WTC11 (cell line): Measurements from ENCODE around the gene GRIN1. TPM values are rescaled to one million over a fixed set of nuclear protein-coding genes. Genes with fewer than 3 reads are reported as not detected.

ENCODE experiments used
- ATAC-seq: fragments of 200-7000 bp; cut with Tn5 transposase; 2 replicates; pipeline ENCODE4 v1.10.0; 2021; ENCODE audit warnings: mild to moderate bottlenecking, moderate library complexity
- CTCF ChIA-PET: fragments of 300-600 bp; sonication (Branson Sonifier 250); formaldehyde crosslinking; loops from one replicate; lab custom pipeline; 2021; ENCODE audit warnings: antibody characterized with exemption; lab: Charles Lee
- POLR2A ChIA-PET: fragments of 350-600 bp; sonication (Branson Sonifier 250); formaldehyde crosslinking; loops from one replicate; lab custom pipeline; 2021; ENCODE audit warnings: antibody characterized with exemption; lab: Charles Lee
- DNase-seq: peaks from one replicate; pipeline ENCODE4 v3.0.0; 2021; ENCODE audit warnings: low spot score
- H3K27ac Mint-ChIP-seq: 2 replicates; pipeline ENCODE4 v1.8.0; 2021; ENCODE audit warnings: mixed read lengths
- H3K27me3 Mint-ChIP-seq: 2 replicates; pipeline ENCODE4 v1.8.0; 2021; ENCODE audit warnings: low read depth, mild to moderate bottlenecking, moderate library complexity, mixed read lengths
- H3K36me3 Mint-ChIP-seq: 2 replicates; pipeline ENCODE4 v1.8.0; 2021; ENCODE audit warnings: mixed read lengths
- H3K4me1 Mint-ChIP-seq: 2 replicates; pipeline ENCODE4 v1.8.0; 2022; ENCODE audit warnings: mixed read lengths
- H3K4me3 Mint-ChIP-seq: 2 replicates; pipeline ENCODE4 v1.8.0; 2021; ENCODE audit warnings: mild to moderate bottlenecking, moderate library complexity, mixed read lengths
- H3K9me3 Mint-ChIP-seq: 2 replicates; pipeline ENCODE4 v1.8.0; 2021; ENCODE audit warnings: mixed read lengths
- ATF1 ChIP-seq: sonication (generic); formaldehyde crosslinking; IDR thresholded peaks from 2 replicates; pipeline ENCODE4 v1.8.1; 2023; ENCODE audit warnings: mild to moderate bottlenecking, moderate library complexity, missing genetic modification reagents
- FOXP1 ChIP-seq: sonication (generic); formaldehyde crosslinking; IDR thresholded peaks from 2 replicates; pipeline ENCODE4 v1.8.0; 2022; ENCODE audit warnings: missing genetic modification reagents, mild to moderate bottlenecking, moderate library complexity, borderline replicate concordance
- NFE2L1 ChIP-seq: sonication (generic); formaldehyde crosslinking; IDR thresholded peaks from 2 replicates; pipeline ENCODE4 v1.8.1; 2023; ENCODE audit warnings: missing genetic modification reagents
- SP1 ChIP-seq: sonication (generic); formaldehyde crosslinking; conservative IDR thresholded peaks from 2 replicates; pipeline ENCODE4 v1.8.1; 2022; ENCODE audit warnings: missing genetic modification reagents
- ZNF232 ChIP-seq: sonication (generic); formaldehyde crosslinking; IDR thresholded peaks from 2 replicates; pipeline ENCODE4 v1.8.0; 2022; ENCODE audit warnings: mild to moderate bottlenecking, missing genetic modification reagents
- total RNA-seq: library from RNA; stranded (reverse); gene quantifications from 3 replicates; pipeline ENCODE4 v1.2.3, GENCODE V29; 2021
- TF ChIP-seq, protein P1 (sequence below): fragments of 200-600 bp; IDR thresholded peaks from 2 replicates; pipeline ENCODE4 v1.8.0; 2022; ENCODE audit warnings: antibody characterized with exemption
- TF ChIP-seq, protein P2 (sequence below): sonication (generic); formaldehyde crosslinking; IDR thresholded peaks from 2 replicates; pipeline ENCODE4 v1.8.1; 2022; ENCODE audit warnings: mild to moderate bottlenecking, missing genetic modification reagents, moderate library complexity, borderline replicate concordance
- TF ChIP-seq, protein P3 (sequence below): fragments of 250-450 bp; sonication (Bioruptor Pico); conservative IDR thresholded peaks from 2 replicates; pipeline ENCODE4 v1.9.0; 2021; ENCODE audit warnings: mild to moderate bottlenecking
- TF ChIP-seq, protein P4 (sequence below): sonication (generic); formaldehyde crosslinking; IDR thresholded peaks from 2 replicates; pipeline ENCODE4 v1.8.0; 2023; ENCODE audit warnings: mild to moderate bottlenecking, missing genetic modification reagents
- TF ChIP-seq, protein P5 (sequence below): sonication (generic); formaldehyde crosslinking; IDR thresholded peaks from 2 replicates; pipeline ENCODE4 v1.8.1; 2022; ENCODE audit warnings: mild to moderate bottlenecking, moderate library complexity, missing genetic modification reagents
- TF ChIP-seq, protein P6 (sequence below): sonication (generic); formaldehyde crosslinking; IDR thresholded peaks from 2 replicates; pipeline ENCODE4 v1.8.1; 2022; ENCODE audit warnings: low read depth, missing genetic modification reagents, borderline replicate concordance
- TF ChIP-seq, protein P7 (sequence below): sonication (generic); formaldehyde crosslinking; IDR thresholded peaks from 2 replicates; pipeline ENCODE4 v1.8.0; 2022; ENCODE audit warnings: missing genetic modification reagents
- TF ChIP-seq, protein P8 (sequence below): sonication (generic); formaldehyde crosslinking; IDR thresholded peaks from 2 replicates; pipeline ENCODE4 v1.8.0; 2023; ENCODE audit warnings: missing genetic modification reagents, mild to moderate bottlenecking, borderline replicate concordance

GRIN1 gene
- total RNA-seq, 1 experiment from 2014 or later, result 4.1 TPM

DNA sequence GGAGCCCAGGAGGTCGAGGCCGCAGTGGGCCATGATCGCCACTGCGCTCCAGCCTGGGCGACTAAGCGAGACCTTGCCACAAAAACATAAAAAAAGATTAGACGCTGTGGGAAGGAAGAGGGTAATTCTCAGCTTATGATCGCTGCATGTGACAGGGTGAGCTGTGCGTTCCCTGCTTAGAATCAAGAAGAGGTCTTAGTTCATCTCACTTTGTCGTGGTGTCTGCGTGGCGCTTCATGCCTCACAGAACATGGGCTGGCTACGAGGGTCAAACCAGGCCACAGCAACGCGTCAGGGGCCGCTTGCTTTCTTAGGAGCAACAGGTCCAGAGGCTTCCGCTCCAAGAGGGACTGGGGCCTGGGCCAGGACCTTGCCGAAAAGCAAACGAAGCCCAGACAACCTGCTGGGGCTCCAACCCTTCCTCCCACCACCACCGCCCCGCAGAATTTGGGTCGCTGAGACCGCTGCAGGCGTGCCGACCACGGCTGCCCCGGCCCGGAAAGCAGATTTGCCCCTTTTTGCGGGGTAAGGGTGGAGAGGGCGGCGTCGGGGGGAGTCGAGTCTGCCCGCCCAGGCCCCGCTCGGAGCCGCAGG lies 10.0 kb upstream of the GRIN1 start (continued):
- TF ChIP-seq, protein P1, sequence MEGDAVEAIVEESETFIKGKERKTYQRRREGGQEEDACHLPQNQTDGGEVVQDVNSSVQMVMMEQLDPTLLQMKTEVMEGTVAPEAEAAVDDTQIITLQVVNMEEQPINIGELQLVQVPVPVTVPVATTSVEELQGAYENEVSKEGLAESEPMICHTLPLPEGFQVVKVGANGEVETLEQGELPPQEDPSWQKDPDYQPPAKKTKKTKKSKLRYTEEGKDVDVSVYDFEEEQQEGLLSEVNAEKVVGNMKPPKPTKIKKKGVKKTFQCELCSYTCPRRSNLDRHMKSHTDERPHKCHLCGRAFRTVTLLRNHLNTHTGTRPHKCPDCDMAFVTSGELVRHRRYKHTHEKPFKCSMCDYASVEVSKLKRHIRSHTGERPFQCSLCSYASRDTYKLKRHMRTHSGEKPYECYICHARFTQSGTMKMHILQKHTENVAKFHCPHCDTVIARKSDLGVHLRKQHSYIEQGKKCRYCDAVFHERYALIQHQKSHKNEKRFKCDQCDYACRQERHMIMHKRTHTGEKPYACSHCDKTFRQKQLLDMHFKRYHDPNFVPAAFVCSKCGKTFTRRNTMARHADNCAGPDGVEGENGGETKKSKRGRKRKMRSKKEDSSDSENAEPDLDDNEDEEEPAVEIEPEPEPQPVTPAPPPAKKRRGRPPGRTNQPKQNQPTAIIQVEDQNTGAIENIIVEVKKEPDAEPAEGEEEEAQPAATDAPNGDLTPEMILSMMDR, result no peak
- TF ChIP-seq, protein P2, sequence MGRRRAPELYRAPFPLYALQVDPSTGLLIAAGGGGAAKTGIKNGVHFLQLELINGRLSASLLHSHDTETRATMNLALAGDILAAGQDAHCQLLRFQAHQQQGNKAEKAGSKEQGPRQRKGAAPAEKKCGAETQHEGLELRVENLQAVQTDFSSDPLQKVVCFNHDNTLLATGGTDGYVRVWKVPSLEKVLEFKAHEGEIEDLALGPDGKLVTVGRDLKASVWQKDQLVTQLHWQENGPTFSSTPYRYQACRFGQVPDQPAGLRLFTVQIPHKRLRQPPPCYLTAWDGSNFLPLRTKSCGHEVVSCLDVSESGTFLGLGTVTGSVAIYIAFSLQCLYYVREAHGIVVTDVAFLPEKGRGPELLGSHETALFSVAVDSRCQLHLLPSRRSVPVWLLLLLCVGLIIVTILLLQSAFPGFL (CRISPR knock-in tag), result no peak

DNA sequence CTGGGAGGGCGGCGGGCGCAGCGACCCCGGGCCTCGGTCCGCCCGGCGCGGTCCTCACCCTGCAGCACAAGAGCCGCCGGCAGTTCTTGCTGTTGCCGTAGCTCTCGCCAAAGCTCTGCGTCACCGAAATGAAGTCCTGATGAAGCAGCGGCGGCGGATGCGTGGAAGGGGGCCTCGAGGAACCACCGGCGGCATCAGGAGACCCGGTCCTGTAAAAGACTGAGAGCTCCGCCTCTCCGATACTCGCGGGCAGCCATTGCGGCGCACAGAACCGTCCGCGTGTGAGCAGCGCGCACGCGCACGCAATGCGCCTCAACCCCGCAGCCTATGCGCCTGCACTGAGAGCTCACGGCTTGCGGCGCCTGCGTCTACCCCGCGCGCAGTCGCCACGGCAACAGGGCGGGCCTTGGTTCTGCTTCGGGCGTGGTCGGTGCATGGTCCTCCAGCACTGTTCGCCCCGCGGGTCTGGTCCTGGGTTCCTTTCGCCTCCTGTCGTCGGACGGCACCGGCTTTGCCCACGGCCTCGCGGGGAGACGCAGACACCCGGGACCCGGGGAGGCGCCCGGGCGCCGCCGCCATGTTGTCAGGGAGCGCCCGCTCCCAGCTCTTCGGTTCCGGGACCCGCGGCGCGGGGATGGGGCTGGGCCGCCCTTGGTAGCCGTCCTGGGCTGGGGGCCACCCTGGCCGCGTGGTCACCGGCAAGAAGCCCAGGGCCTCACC lies 9.3 kb upstream of the GRIN1 start:
- ChIA-PET CTCF (interaction anchor here (0.7 to 3.1 kb wide), 29 partner anchors 8 to 185 kb away, joined by 3 to 31 read pairs (median 7); partner anchors contain the start of genes ANAPC2, CYSRT1, DPP7 and FBXW5), POLR2A (interaction anchor here (1.0 to 1.6 kb wide), 8 partner anchors 9 to 519 kb away, joined by 3 to 9 read pairs (median 6); partner anchors contain the start of genes GRIN1, MAN1B1, TPRN and TUBB4B)
- Mint-ChIP-seq H3K36me3 (no peaks in the 10 kb centered on the region), H3K4me1 (peaks cover 14% of the 10 kb centered on the region), H3K4me3 (peak overlapping the region; percentile 78), H3K9me3 (no peaks in the 10 kb centered on the region), H3K27ac (no peak overlapping the region), H3K27me3 (peaks cover 23% of the 10 kb centered on the region)
- peak; percentile 87 for DNase-seq
- peak; percentile 96 for ATAC-seq
- TF ChIP-seq, protein P3, sequence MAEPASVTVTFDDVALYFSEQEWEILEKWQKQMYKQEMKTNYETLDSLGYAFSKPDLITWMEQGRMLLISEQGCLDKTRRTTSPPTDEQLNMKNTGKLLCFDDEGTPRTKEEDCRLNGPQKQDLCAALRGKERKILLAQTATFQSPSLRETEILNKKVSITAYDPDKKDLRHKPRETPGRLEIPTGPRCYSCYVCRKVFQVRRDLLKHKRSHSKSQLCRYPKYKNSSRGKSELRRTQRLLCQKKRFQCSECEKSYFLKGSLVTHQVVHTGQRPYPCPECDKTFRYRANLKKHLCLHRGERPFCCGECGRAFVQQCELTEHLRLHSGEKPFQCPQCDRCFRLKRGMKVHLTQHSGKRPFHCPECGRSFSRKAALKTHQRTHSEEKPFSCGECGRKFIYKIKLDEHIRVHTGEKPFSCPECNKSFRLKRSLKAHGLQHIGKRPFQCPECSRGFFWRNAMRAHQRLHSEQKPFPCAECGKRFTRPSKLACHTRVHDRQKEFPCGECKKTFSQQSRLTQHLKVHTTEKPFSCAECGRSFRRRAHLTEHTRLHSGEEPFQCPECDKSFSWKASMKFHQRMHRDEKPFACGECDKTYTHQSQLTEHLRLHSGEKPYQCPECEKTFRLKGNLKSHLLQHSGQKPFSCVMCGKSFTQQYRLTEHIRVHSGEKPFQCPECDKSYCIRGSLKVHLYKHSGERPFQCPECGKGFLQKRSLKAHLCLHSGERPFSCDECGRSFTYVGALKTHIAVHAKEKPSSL, result no peak
- peak; percentile 74; the same call in 1 of the 2 replicates for TF ChIP-seq NFE2L1
- TF ChIP-seq, protein P4, sequence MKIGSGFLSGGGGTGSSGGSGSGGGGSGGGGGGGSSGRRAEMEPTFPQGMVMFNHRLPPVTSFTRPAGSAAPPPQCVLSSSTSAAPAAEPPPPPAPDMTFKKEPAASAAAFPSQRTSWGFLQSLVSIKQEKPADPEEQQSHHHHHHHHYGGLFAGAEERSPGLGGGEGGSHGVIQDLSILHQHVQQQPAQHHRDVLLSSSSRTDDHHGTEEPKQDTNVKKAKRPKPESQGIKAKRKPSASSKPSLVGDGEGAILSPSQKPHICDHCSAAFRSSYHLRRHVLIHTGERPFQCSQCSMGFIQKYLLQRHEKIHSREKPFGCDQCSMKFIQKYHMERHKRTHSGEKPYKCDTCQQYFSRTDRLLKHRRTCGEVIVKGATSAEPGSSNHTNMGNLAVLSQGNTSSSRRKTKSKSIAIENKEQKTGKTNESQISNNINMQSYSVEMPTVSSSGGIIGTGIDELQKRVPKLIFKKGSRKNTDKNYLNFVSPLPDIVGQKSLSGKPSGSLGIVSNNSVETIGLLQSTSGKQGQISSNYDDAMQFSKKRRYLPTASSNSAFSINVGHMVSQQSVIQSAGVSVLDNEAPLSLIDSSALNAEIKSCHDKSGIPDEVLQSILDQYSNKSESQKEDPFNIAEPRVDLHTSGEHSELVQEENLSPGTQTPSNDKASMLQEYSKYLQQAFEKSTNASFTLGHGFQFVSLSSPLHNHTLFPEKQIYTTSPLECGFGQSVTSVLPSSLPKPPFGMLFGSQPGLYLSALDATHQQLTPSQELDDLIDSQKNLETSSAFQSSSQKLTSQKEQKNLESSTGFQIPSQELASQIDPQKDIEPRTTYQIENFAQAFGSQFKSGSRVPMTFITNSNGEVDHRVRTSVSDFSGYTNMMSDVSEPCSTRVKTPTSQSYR (CRISPR knock-in tag), result no peak
- 0 out of 2 replicates have a peak, but pooled peaks have one; percentile 37 for TF ChIP-seq ATF1
- TF ChIP-seq, protein P5, sequence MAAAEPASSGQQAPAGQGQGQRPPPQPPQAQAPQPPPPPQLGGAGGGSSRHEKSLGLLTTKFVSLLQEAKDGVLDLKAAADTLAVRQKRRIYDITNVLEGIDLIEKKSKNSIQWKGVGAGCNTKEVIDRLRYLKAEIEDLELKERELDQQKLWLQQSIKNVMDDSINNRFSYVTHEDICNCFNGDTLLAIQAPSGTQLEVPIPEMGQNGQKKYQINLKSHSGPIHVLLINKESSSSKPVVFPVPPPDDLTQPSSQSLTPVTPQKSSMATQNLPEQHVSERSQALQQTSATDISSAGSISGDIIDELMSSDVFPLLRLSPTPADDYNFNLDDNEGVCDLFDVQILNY (CRISPR knock-in tag), result peak; percentile 69
- TF ChIP-seq, protein P6, sequence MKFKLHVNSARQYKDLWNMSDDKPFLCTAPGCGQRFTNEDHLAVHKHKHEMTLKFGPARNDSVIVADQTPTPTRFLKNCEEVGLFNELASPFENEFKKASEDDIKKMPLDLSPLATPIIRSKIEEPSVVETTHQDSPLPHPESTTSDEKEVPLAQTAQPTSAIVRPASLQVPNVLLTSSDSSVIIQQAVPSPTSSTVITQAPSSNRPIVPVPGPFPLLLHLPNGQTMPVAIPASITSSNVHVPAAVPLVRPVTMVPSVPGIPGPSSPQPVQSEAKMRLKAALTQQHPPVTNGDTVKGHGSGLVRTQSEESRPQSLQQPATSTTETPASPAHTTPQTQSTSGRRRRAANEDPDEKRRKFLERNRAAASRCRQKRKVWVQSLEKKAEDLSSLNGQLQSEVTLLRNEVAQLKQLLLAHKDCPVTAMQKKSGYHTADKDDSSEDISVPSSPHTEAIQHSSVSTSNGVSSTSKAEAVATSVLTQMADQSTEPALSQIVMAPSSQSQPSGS (CRISPR knock-in tag), result no peak
- peak; percentile 66; the same call in 1 of the 2 replicates for TF ChIP-seq SP1 (CRISPR knock-in tag)
- peak; percentile 72 for TF ChIP-seq FOXP1 (CRISPR knock-in tag)
- peak; percentile 74 for TF ChIP-seq ZNF232 (CRISPR knock-in tag)
- TF ChIP-seq, protein P7, sequence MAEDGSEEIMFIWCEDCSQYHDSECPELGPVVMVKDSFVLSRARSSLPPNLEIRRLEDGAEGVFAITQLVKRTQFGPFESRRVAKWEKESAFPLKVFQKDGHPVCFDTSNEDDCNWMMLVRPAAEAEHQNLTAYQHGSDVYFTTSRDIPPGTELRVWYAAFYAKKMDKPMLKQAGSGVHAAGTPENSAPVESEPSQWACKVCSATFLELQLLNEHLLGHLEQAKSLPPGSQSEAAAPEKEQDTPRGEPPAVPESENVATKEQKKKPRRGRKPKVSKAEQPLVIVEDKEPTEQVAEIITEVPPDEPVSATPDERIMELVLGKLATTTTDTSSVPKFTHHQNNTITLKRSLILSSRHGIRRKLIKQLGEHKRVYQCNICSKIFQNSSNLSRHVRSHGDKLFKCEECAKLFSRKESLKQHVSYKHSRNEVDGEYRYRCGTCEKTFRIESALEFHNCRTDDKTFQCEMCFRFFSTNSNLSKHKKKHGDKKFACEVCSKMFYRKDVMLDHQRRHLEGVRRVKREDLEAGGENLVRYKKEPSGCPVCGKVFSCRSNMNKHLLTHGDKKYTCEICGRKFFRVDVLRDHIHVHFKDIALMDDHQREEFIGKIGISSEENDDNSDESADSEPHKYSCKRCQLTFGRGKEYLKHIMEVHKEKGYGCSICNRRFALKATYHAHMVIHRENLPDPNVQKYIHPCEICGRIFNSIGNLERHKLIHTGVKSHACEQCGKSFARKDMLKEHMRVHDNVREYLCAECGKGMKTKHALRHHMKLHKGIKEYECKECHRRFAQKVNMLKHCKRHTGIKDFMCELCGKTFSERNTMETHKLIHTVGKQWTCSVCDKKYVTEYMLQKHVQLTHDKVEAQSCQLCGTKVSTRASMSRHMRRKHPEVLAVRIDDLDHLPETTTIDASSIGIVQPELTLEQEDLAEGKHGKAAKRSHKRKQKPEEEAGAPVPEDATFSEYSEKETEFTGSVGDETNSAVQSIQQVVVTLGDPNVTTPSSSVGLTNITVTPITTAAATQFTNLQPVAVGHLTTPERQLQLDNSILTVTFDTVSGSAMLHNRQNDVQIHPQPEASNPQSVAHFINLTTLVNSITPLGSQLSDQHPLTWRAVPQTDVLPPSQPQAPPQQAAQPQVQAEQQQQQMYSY, result peak; percentile 79
- TF ChIP-seq, protein P8, sequence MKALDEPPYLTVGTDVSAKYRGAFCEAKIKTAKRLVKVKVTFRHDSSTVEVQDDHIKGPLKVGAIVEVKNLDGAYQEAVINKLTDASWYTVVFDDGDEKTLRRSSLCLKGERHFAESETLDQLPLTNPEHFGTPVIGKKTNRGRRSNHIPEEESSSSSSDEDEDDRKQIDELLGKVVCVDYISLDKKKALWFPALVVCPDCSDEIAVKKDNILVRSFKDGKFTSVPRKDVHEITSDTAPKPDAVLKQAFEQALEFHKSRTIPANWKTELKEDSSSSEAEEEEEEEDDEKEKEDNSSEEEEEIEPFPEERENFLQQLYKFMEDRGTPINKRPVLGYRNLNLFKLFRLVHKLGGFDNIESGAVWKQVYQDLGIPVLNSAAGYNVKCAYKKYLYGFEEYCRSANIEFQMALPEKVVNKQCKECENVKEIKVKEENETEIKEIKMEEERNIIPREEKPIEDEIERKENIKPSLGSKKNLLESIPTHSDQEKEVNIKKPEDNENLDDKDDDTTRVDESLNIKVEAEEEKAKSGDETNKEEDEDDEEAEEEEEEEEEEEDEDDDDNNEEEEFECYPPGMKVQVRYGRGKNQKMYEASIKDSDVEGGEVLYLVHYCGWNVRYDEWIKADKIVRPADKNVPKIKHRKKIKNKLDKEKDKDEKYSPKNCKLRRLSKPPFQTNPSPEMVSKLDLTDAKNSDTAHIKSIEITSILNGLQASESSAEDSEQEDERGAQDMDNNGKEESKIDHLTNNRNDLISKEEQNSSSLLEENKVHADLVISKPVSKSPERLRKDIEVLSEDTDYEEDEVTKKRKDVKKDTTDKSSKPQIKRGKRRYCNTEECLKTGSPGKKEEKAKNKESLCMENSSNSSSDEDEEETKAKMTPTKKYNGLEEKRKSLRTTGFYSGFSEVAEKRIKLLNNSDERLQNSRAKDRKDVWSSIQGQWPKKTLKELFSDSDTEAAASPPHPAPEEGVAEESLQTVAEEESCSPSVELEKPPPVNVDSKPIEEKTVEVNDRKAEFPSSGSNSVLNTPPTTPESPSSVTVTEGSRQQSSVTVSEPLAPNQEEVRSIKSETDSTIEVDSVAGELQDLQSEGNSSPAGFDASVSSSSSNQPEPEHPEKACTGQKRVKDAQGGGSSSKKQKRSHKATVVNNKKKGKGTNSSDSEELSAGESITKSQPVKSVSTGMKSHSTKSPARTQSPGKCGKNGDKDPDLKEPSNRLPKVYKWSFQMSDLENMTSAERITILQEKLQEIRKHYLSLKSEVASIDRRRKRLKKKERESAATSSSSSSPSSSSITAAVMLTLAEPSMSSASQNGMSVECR, result peak; percentile 88; the same call in 1 of the 2 replicates
